Measurements from ENCODE around the gene TRAPPC3. TPM values are rescaled to one million over a fixed set of nuclear protein-coding genes. Genes with fewer than 3 reads are reported as not detected.

The TRAPPC3 gene
- total and polyA plus RNA-seq, 2 experiments from 2014 or later, result 45.6 to 55.9 TPM

- TF ChIP-seq REST (IDR thresholded peaks at IDR 0.05; ENCODE audit: unreplicated experiment) (no peak), ETS1 (IDR thresholded peaks at IDR 0.05) (no peak), EZH2phosphoT487 (IDR thresholded peaks at IDR 0.05; ENCODE audit: unreplicated experiment) (no peak)
Measured at GRCh38 chr1:36094621-36095061, 54.6 kb downstream of the TRAPPC3 start (continued).

GRCh38 chr1:36093929-36094328, 55.4 kb downstream of the TRAPPC3 start:
- H3K27ac Mint-ChIP-seq, result no peak overlapping the region
- H4K20me1 ChIP-seq (replicated peaks; ENCODE audit: insufficient read depth), result peaks cover 3% of the 10 kb centered on the region; the same call in 1 of the 2 replicates
- no peak overlapping the region for H2AFZ ChIP-seq
- H3K79me2 ChIP-seq (replicated peaks; ENCODE audit: insufficient read depth), result peaks cover 13% of the 10 kb centered on the region
- no peaks in the 10 kb centered on the region; the same call in 2 of the 3 replicates for H3K9me3 Mint-ChIP-seq
- H3F3A ChIP-seq (replicated peaks; ENCODE audit: low read depth), result 0 out of 2 replicates have a peak, but pooled peaks cover 16% of the 10 kb centered on the region
- H3K4me1 Mint-ChIP-seq, result peaks cover 23% of the 10 kb centered on the region
- H3K36me3 ChIP-seq (ENCODE audit: insufficient read depth), result peaks cover 13% of the 10 kb centered on the region; the same call in 1 of the 2 replicates
- H3K9me2 ChIP-seq (ENCODE audit: insufficient read depth), result no peaks in the 10 kb centered on the region
- H3K4me3 ChIP-seq, result no peak overlapping the region
- DNase-seq (ENCODE audit: low spot score) (no peak), ATAC-seq (no peak)
- peaks cover 6% of the 10 kb centered on the region for H3K4me1 ChIP-seq (ENCODE audit: insufficient read depth)
- H3K27ac ChIP-seq (ENCODE audit: low read depth), result no peak overlapping the region
- H3K4me2 ChIP-seq, result no peak overlapping the region
- H3K36me3 Mint-ChIP-seq (ENCODE audit: low read depth), result peaks cover 31% of the 10 kb centered on the region
- H3K27me3 ChIP-seq (ENCODE audit: insufficient read depth), result no peaks in the 10 kb centered on the region
- H3K27me3 Mint-ChIP-seq (ENCODE audit: insufficient read depth, low read depth, poor library complexity), result peaks cover 3% of the 10 kb centered on the region
- no peak overlapping the region for H3K4me3 Mint-ChIP-seq
- TF ChIP-seq ETS1 (IDR thresholded peaks at IDR 0.05), result no peak
- TF ChIP-seq JUNB (IDR thresholded peaks at IDR 0.05; ENCODE audit: unreplicated experiment), result no peak
- TF ChIP-seq STAT1 (IDR thresholded peaks at IDR 0.05; ENCODE audit: unreplicated experiment), result no peak
- no peak for TF ChIP-seq ZNF462 (CRISPR knock-in tag; IDR thresholded peaks at IDR 0.05)
- no peak for TF ChIP-seq POLR2AphosphoS5 (IDR thresholded peaks at IDR 0.05; ENCODE audit: low read depth)
- TF ChIP-seq EZH2phosphoT487 (IDR thresholded peaks at IDR 0.05; ENCODE audit: unreplicated experiment), result no peak
- TF ChIP-seq ZNF331 (CRISPR knock-in tag; IDR thresholded peaks at IDR 0.05; ENCODE audit: low read depth), result no peak
- TF ChIP-seq CREB1 (CRISPR knock-in tag; IDR thresholded peaks at IDR 0.05; ENCODE audit: low read depth), result no peak
